Psoas muscle (tissue), 8 donors: ENCODE data around the gene AOC2. TPM values are rescaled to one million over a fixed set of nuclear protein-coding genes. Genes with fewer than 3 reads are reported as not detected.
"Not testable (repeated sequence)": the region's sequence is repeated elsewhere in the genome, so short reads cannot be mapped to it uniquely, and the experiment has no call there.

ENCODE experiments used
- ATAC-seq, 4 donors: fragments of 200-7000 bp; cut with Tn5 transposase; one replicate each; pipeline ENCODE4 v1.9.1; 2020; ENCODE audit warnings: moderate library complexity in 3 of 4, mild to moderate bottlenecking in 2 of 4
- DNase-seq, 2 donors: peaks; one replicate each; pipeline ENCODE4 v3.0.0-alpha.2; 2020
- H3K27ac ChIP-seq: fragments of 200-600 bp; one replicate; pipeline ENCODE4 v1.8.0; 2022
- H3K27me3 ChIP-seq, 3 donors: fragments of 200-600 bp in 1 of 3; one replicate each; pipeline versions ENCODE4 v1.6.1 to v1.8.0; 2013 to 2022; ENCODE audit warnings: low read length in 2 of 3, mild to moderate bottlenecking in 2 of 3, moderate library complexity in 1 of 3; ENCODE audit not compliant: insufficient read depth in 3 of 3
- H3K36me3 ChIP-seq, 2 donors: fragments of 200-600 bp in 1 of 2; one replicate each; pipeline versions ENCODE4 v1.6.1 to v1.8.0; 2013 to 2022; ENCODE audit warnings: low read depth in 1 of 2, mild to moderate bottlenecking in 1 of 2, moderate library complexity in 1 of 2; ENCODE audit not compliant: insufficient read depth in 1 of 2
- H3K4me1 ChIP-seq: fragments of 200-600 bp; one replicate; pipeline ENCODE4 v1.8.0; 2022
- H3K4me3 ChIP-seq: fragments of 200-600 bp; one replicate; pipeline ENCODE4 v1.8.0; 2022; ENCODE audit warnings: mild to moderate bottlenecking
- H3K9me3 ChIP-seq: fragments of 200-600 bp; one replicate; pipeline ENCODE4 v1.8.0; 2022
- CTCF ChIP-seq: fragments of 200-600 bp; IDR thresholded peaks from one replicate; pipeline ENCODE4 v1.8.0; 2022; ENCODE audit warnings: antibody characterized with exemption
- WGBS, 3 donors: extraction: QIAGEN DNeasy Blood & Tissue Kit; methylation state at CpG; one replicate each; pipeline versions ENCODE4 v1.1.6 to v1.1.7; 2013; 5-methylcytosine and 5-hydroxymethylcytosine counted together
- intact Hi-C, 2 donors: fragments of 100-400 bp; cut with DNase I; formaldehyde crosslinking; loops; one replicate each; pipeline versions ENCODE4 v1.11.0 to v1.14.2; 2022
- polyA plus RNA-seq, 3 donors: library from polyadenylated mRNA; stranded (reverse); fragments of 200-250 nt; gene quantifications; one replicate each; pipeline ENCODE4 v1.2.3, GENCODE V29; 2013
- total RNA-seq, 4 donors: library from RNA; stranded (reverse); fragmentation: NEBNext Ultra II Directional in 2 of 4; extraction: Animal tissue kit (Norgen Biotek cat#: 25700) in 2 of 4; gene quantifications; one replicate each; pipeline versions ENCODE4 v1.2.1 to v1.2.4, GENCODE V29; 2021 to 2023
- donor health status: healthy with polysubstance abuse.
- donor health status: DM: no; HTN: no; CAD: no; lungs with moderate emphysema.
- donor health status: Bipolar disorder and iron deficiency.
- donor health status: healthy.
- donor health status: DM: yes; HTN: yes; CAD: no.
- donor health status: DM: no; HTN: no; CAD: no.
- donor health status: DM: no; HTN: no; CAD: no.
- donor health status: DM: yes; HTN: yes; CAD: no.

The AOC2 gene
- total and polyA plus RNA-seq, 7 donors: 0.08 to 1.6 (median 0.60) TPM

- no peak for DNase-seq
Measured at GRCh38 chr17:42883802-42884558, 39.6 kb downstream of the AOC2 start.

GRCh38 chr17:42885806-42886205 is 41.4 kb downstream of the AOC2 start:
- WGBS, 3 donors: 91 to 95% (median 93%) methylated on average over 3 of the region's 3 CpGs
- H3K27ac ChIP-seq, H3K4me3 ChIP-seq, H3K9me3 ChIP-seq, DNase-seq, H3K4me1 ChIP-seq, ATAC-seq, H3K27me3 ChIP-seq, intact Hi-C loops, H3K36me3 ChIP-seq: not testable (repeated sequence)

More at GRCh38 chr17:42883802-42884558, 39.6 kb downstream of the AOC2 start:
- intact Hi-C loops: no loop called here
- no peak for ATAC-seq
- no peak overlapping the region for H3K27ac ChIP-seq
- no peak overlapping the region for H3K4me3 ChIP-seq
- no peaks in the 10 kb centered on the region for H3K36me3 ChIP-seq
- no peaks in the 10 kb centered on the region for H3K9me3 ChIP-seq
- no peak for TF ChIP-seq CTCF
- H3K4me1 ChIP-seq: no peaks in the 10 kb centered on the region
- 81 to 84% (median 83%) methylated on average over 7 of the region's 7 CpGs for whole genome bisulfite sequencing, 3 donors
- no peaks in the 10 kb centered on the region for H3K27me3 ChIP-seq

GRCh38 chr17:42886283-42887176 is 42.1 kb downstream of the AOC2 start:
- 41 to 49% (median 47%) methylated on average over 15 of the region's 15 CpGs for WGBS, 3 donors
- DNase-seq: no peak
- Histone ChIP-seq H3K36me3 (no peaks in the 10 kb centered on the region), H3K9me3 (no peaks in the 10 kb centered on the region), H3K4me1 (peaks cover 5% of the 10 kb centered on the region), H3K27ac (no peak overlapping the region), H3K27me3 (no peaks in the 10 kb centered on the region), H3K4me3 (no peak overlapping the region)
- no peak for ATAC-seq
- intact Hi-C loops: no loop called here
- no peak for TF ChIP-seq CTCF

GRCh38 chr17:42889809-42890208 is 45.4 kb downstream of the AOC2 start:
- Histone ChIP-seq H3K4me1 (peaks cover 37% of the 10 kb centered on the region), H3K27ac (no peak overlapping the region), H3K9me3 (no peaks in the 10 kb centered on the region), H3K27me3 (no peaks in the 10 kb centered on the region), H3K4me3 (no peak overlapping the region), H3K36me3 (no peaks in the 10 kb centered on the region)
- ATAC-seq (no peak), DNase-seq (no peak)
- intact Hi-C loops: no loop called here
- WGBS, 3 donors: 74 to 79% (median 76%) methylated on average over 7 of the region's 7 CpGs
- TF ChIP-seq CTCF: no peak

GRCh38 chr17:42891539-42892152 is 47.3 kb downstream of the AOC2 start:
- peak overlapping the region; percentile 86 for H3K27ac ChIP-seq
- 31 to 35% (median 35%) methylated on average over 10 of the region's 10 CpGs for WGBS, 3 donors
- H3K9me3 ChIP-seq: no peaks in the 10 kb centered on the region
- peak; percentile 56 to 88 (median 84) for ATAC-seq
- H3K36me3 ChIP-seq: no peaks in the 10 kb centered on the region
- intact Hi-C loops: no loop called here
- no peak overlapping the region for H3K4me3 ChIP-seq
- no peaks in the 10 kb centered on the region for H3K27me3 ChIP-seq
- H3K4me1 ChIP-seq: peaks cover 47% of the 10 kb centered on the region
- peak; percentile 28 to 70 for DNase-seq
- no peak for TF ChIP-seq CTCF
